K562 (cell line): ENCODE measurements around the gene NRF1. TPM values are rescaled to one million over a fixed set of nuclear protein-coding genes. Genes with fewer than 3 reads are reported as not detected.

Experiments
- ATAC-seq: fragments of 200-7000 bp; cut with Tn5 transposase; 3 replicates; pipeline ENCODE4 v1.9.1; 2020; ENCODE audit warnings: moderate library complexity
- BruUV-seq: library from RNA; stranded (reverse); fragments of 400-500 nt; replicated peaks from 2 replicates; lab custom pipeline; 2021; lab: Mats Ljungman, UMichigan
- CTCF ChIA-PET: fragments of 300-600 bp; formaldehyde crosslinking; extraction: SDS; loops from one replicate; lab custom pipeline; 2021; ENCODE audit warnings: low intra/inter-chr PET ratio; lab: Yijun Ruan, JAX
- POLR2A ChIA-PET: fragments of 300-600, 350-650 bp; sonication (Branson Sonifier 250); formaldehyde crosslinking; extraction: SDS; loops from one replicate; lab custom pipeline; 2021; ENCODE audit warnings: antibody characterized with exemption, inconsistent platforms; lab: Yijun Ruan, JAX
- DNase-seq, 4 experiments: peaks; one replicate each; pipeline versions ENCODE4 v3.0.0 to v3.0.0-alpha.2; 2011 to 2018; ENCODE audit warnings: low spot score in 3 of 4, mixed read lengths in 3 of 4; ENCODE audit errors: extremely low read depth in 1 of 4
- FAIRE-seq: peaks from 2 replicates; lab custom pipeline; 2011; peaks lifted over from hg19 to GRCh38; lab: Jason Lieb, UNC
- H2AFZ ChIP-seq: 2 replicates; pipeline ENCODE4 v1.6.0; 2011; ENCODE audit warnings: low read depth, low read length, control low read depth, inconsistent platforms
- H3K27ac ChIP-seq: fragments of 200-600 bp; 3 replicates; pipeline ENCODE4 v1.8.0; 2011; ENCODE audit warnings: low read depth, mild to moderate bottlenecking, control low read depth, inconsistent platforms, low read length, moderate library complexity, mixed read lengths; ENCODE audit errors: extremely low read depth
- H3K27me3 ChIP-seq, 2 experiments: fragments of 300-600 bp in 1 of 2; 2 replicates in 1 of 2; 3 replicates in 1 of 2; pipeline versions ENCODE4 v1.6.0 to v1.8.0; 2011; ENCODE audit warnings: inconsistent platforms in 2 of 2, low read length in 2 of 2, mild to moderate bottlenecking in 1 of 2, mixed read lengths in 1 of 2, moderate library complexity in 1 of 2; ENCODE audit not compliant: control insufficient read depth in 2 of 2, insufficient read depth in 2 of 2
- H3K36me3 ChIP-seq: fragments of 300-600 bp; 3 replicates; pipeline ENCODE4 v1.8.0; 2011; ENCODE audit warnings: mild to moderate bottlenecking, low read length, inconsistent platforms; ENCODE audit not compliant: control insufficient read depth, insufficient read depth
- H3K4me1 ChIP-seq, 2 experiments: fragments of 200-600 bp in 1 of 2; replicated peaks in 1 of 2; 2 replicates in 1 of 2; 3 replicates in 1 of 2; pipeline versions ENCODE4 v1.5.1 to v1.8.0; 2011; ENCODE audit warnings: inconsistent platforms in 2 of 2, low read length in 2 of 2, mild to moderate bottlenecking in 1 of 2, mixed read lengths in 1 of 2, moderate library complexity in 1 of 2; ENCODE audit not compliant: control insufficient read depth in 2 of 2, insufficient read depth in 2 of 2
- H3K4me2 ChIP-seq: 2 replicates; pipeline ENCODE4 v1.6.1; 2011; ENCODE audit warnings: low read length, control low read depth, inconsistent platforms, mixed read lengths; ENCODE audit not compliant: insufficient read depth
- H3K4me3 ChIP-seq: fragments of 200-600 bp; sonication (generic), shearing (Covaris generic); 2 replicates; pipeline ENCODE4 v1.5.1; 2016; ENCODE audit warnings: control low read depth, inconsistent platforms
- H3K79me2 ChIP-seq: fragments of 200-600 bp; 3 replicates; pipeline ENCODE4 v1.8.0; 2011; ENCODE audit warnings: low read length, inconsistent platforms; ENCODE audit not compliant: control insufficient read depth, insufficient read depth
- H3K9ac ChIP-seq, 2 experiments: 2 replicates each; pipeline versions ENCODE4 v1.6.0 to v1.6.1; 2011; ENCODE audit warnings: low read depth in 2 of 2, low read length in 2 of 2, control low read depth in 1 of 2, inconsistent platforms in 1 of 2, mild to moderate bottlenecking in 1 of 2, mixed read lengths in 1 of 2; ENCODE audit not compliant: insufficient read depth in 1 of 2
- H3K9me1 ChIP-seq: one replicate; pipeline ENCODE4 v1.6.0; 2011; ENCODE audit warnings: inconsistent platforms, mild to moderate bottlenecking, low read length, moderate library complexity; ENCODE audit not compliant: control insufficient read depth, insufficient read depth
- H3K9me3 ChIP-seq: replicated peaks from 2 replicates; pipeline ENCODE4 v1.5.1; 2011; ENCODE audit warnings: low read depth, low read length, inconsistent platforms; ENCODE audit not compliant: control insufficient read depth, insufficient read depth
- H4K20me1 ChIP-seq: replicated peaks from 2 replicates; pipeline ENCODE4 v1.6.1; 2011; ENCODE audit warnings: low read length, inconsistent platforms, mixed read lengths; ENCODE audit not compliant: control insufficient read depth, insufficient read depth
- CBX2 ChIP-seq: fragments of 200-600 bp; sonication (generic); IDR thresholded peaks from one replicate; pipeline ENCODE4 v1.6.1; 2012; ENCODE audit warnings: mild to moderate bottlenecking, low read length, inconsistent platforms; ENCODE audit not compliant: insufficient read depth, poor library complexity, severe bottlenecking
- EGR1 ChIP-seq: fragments of 450-650 bp; conservative IDR thresholded peaks from 2 replicates; pipeline ENCODE4 v1.6.1; 2017; ENCODE audit warnings: mild to moderate bottlenecking
- ESRRB ChIP-seq: fragments of 250-450 bp; sonication (Bioruptor Pico); IDR thresholded peaks from 2 replicates; pipeline ENCODE4 v1.5.0; 2020; ENCODE audit warnings: mild to moderate bottlenecking, moderate library complexity, borderline replicate concordance
- NFRKB ChIP-seq: fragments of 450-650 bp; IDR thresholded peaks from 2 replicates; pipeline ENCODE4 v1.6.1; 2016; ENCODE audit warnings: low read depth
- PRDM10 ChIP-seq: fragments of 450-650 bp; IDR thresholded peaks from 2 replicates; pipeline ENCODE4 v1.6.1; 2018; ENCODE audit not compliant: partially characterized antibody
- ZNF12 ChIP-seq: sonication (generic); formaldehyde crosslinking; IDR thresholded peaks from 2 replicates; pipeline ENCODE4 v1.4.0; 2020; ENCODE audit warnings: mild to moderate bottlenecking, missing genetic modification reagents
- WGBS: fragments of 100-300 bp; shearing (Covaris generic); methylation state at CpG from one replicate; pipeline ENCODE4 v1.1.6; 2016; ENCODE audit warnings: low coverage, mixed read lengths; ENCODE audit not compliant: insufficient coverage; ENCODE audit errors: missing lambda C conversion rate; 5-methylcytosine and 5-hydroxymethylcytosine counted together
- in situ Hi-C: fragments of 300-500 bp; cut with MboI; formaldehyde crosslinking; loops from 4 replicates; pipeline ENCODE4 v1.15.0; 2018; ENCODE audit warnings: inconsistent platforms, mixed read lengths
- intact Hi-C: fragments of 100-400 bp; cut with micrococcal nuclease; formaldehyde crosslinking; loops from 2 replicates; pipeline ENCODE4 v1.14.2; 2022
- polyA plus RNA-seq, 8 experiments: library from polyadenylated mRNA; depleted of rRNA in 4 of 8; stranded (reverse) in 5 of 8; unstranded in 3 of 8; fragments of >200 nt; fragmentation: Nextera tagmentation in 2 of 8; fragmentation: Illumina TruSeq in 1 of 8; extraction: Ambion mirVana in 2 of 8; extraction: Trizol in 1 of 8; gene quantifications; 2 replicates each; pipeline versions ENCODE4 v1.2.1 to v1.2.3, GENCODE V29; 2011 to 2014; ENCODE audit warnings: inconsistent platforms in 1 of 8, missing spikeins in 1 of 8
- total RNA-seq, 7 experiments: library from RNA; depleted of rRNA in 6 of 7; stranded (reverse); fragments of >200 nt in 6 of 7; fragmentation: Illumina TruSeq in 2 of 7; extraction: Trizol in 2 of 7; gene quantifications; 2 replicates each; pipeline versions ENCODE4 v1.2.1 to v1.2.3, GENCODE V29; 2011 to 2021; ENCODE audit warnings: low replicate concordance in 1 of 7

The NRF1 gene
- total and polyA plus RNA-seq, 9 of the 15 experiments (the other 6 are each of a cell fraction or from before 2014, with no cell fraction given) = 8.6 to 28.8 (median 20.3) TPM

GRCh38 chr7:129567377-129567776, 44.1 kb upstream of the NRF1 start:
- H3K4me3 ChIP-seq = no peak overlapping the region
- no peaks in the 10 kb centered on the region for H3K4me1 ChIP-seq
- peaks cover 17 to 24% of the 10 kb centered on the region in 2 experiments for H3K27me3 ChIP-seq
- no peak overlapping the region for H3K4me2 ChIP-seq
- WGBS = 13% methylated on average over 3 of the region's 3 CpGs
- ChIA-PET POLR2A (interaction anchor here (0.9 to 1.1 kb wide), 2 partner anchors 9 to 44 kb away, joined by 3 to 4 read pairs; partner anchors contain the start of gene NRF1), CTCF (no interaction called here)
- no peaks in the 10 kb centered on the region for H4K20me1 ChIP-seq
- intact Hi-C loops (no loop called here), in situ Hi-C loops (no loop called here)
- H3K9ac ChIP-seq = no peak overlapping the region
- no peaks in the 10 kb centered on the region for H3K9me3 ChIP-seq
- TF ChIP-seq CBX2 (no peak), ZNF12 (CRISPR knock-in tag) (peak; percentile 92), EGR1 (no peak), NFRKB (no peak), ESRRB (no peak), PRDM10 (no peak)
- no peaks in the 10 kb centered on the region for H3K36me3 ChIP-seq
- no peak for FAIRE-seq
- no TSS peak for BruUV-seq
- no peaks in the 10 kb centered on the region for H3K9me1 ChIP-seq
- no peak for ATAC-seq
- no peak overlapping the region for H2AFZ ChIP-seq
- DNase-seq = no peak
- H3K79me2 ChIP-seq = no peaks in the 10 kb centered on the region
- H3K27ac ChIP-seq = no peak overlapping the region
